ENCODE measurements around the gene RPL12.

RPL12 gene

GRCh38 chr9:127449332-127449966 lies 1.8 kb downstream of the RPL12 start:
- peak overlapping the region; percentile 82 for H3K4me3 ChIP-seq (ENCODE audit: low read length)
- TF ChIP-seq, protein P1, sequence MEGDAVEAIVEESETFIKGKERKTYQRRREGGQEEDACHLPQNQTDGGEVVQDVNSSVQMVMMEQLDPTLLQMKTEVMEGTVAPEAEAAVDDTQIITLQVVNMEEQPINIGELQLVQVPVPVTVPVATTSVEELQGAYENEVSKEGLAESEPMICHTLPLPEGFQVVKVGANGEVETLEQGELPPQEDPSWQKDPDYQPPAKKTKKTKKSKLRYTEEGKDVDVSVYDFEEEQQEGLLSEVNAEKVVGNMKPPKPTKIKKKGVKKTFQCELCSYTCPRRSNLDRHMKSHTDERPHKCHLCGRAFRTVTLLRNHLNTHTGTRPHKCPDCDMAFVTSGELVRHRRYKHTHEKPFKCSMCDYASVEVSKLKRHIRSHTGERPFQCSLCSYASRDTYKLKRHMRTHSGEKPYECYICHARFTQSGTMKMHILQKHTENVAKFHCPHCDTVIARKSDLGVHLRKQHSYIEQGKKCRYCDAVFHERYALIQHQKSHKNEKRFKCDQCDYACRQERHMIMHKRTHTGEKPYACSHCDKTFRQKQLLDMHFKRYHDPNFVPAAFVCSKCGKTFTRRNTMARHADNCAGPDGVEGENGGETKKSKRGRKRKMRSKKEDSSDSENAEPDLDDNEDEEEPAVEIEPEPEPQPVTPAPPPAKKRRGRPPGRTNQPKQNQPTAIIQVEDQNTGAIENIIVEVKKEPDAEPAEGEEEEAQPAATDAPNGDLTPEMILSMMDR (IDR thresholded peaks at IDR 0.05; ENCODE audit: insufficient read depth, low read depth, low read length, missing control alignments) = no peak
- no peak for DNase-seq (ENCODE audit: low read depth)

GRCh38 chr9:127448112-127448805 lies 2.9 kb downstream of the RPL12 start:
- H3K4me3 ChIP-seq (ENCODE audit: low read length) = peak overlapping the region; percentile 82
- no peak for DNase-seq (ENCODE audit: low read depth)
- TF ChIP-seq, protein P1 (IDR thresholded peaks at IDR 0.05; ENCODE audit: insufficient read depth, low read depth, low read length, missing control alignments) = no peak

DNA sequence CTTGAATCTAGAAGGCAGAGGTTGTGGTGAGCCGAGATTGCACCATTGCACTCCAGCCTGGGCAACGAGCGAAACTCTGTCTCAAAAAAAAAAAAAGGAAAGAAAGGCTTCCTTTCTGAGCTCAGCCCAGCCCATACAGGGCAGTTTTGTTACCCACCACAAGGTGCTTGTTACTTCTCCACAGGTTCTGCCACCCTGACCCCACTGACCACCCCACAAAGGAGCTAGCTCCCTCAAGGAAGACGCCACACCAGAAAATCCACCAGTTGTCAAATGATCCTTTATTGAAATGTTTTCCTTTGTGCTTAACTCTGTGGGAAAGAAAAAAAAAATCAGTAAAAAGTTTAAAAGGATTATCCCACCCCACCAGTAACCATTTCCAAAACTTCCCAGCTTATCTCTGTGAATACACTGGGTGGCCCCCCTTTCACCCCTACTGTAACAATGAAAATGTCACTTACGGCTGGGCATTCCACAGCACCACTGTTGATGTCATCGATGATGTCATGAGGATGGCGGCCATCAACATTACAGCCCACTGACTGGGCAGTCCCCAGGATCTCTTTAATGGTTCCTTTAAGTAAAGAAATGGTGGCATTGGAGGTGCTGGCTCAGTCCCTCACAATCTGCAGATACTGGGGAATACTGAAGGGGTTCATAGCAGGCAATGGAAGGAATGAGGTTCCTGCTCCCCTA lies 3.6 kb downstream of the RPL12 start:
- H3K4me3 ChIP-seq (ENCODE audit: low read length) = no peak overlapping the region
- no peak for DNase-seq (ENCODE audit: low read depth)
- TF ChIP-seq, protein P1 (IDR thresholded peaks at IDR 0.05; ENCODE audit: insufficient read depth, low read depth, low read length, missing control alignments) = no peak

DNA sequence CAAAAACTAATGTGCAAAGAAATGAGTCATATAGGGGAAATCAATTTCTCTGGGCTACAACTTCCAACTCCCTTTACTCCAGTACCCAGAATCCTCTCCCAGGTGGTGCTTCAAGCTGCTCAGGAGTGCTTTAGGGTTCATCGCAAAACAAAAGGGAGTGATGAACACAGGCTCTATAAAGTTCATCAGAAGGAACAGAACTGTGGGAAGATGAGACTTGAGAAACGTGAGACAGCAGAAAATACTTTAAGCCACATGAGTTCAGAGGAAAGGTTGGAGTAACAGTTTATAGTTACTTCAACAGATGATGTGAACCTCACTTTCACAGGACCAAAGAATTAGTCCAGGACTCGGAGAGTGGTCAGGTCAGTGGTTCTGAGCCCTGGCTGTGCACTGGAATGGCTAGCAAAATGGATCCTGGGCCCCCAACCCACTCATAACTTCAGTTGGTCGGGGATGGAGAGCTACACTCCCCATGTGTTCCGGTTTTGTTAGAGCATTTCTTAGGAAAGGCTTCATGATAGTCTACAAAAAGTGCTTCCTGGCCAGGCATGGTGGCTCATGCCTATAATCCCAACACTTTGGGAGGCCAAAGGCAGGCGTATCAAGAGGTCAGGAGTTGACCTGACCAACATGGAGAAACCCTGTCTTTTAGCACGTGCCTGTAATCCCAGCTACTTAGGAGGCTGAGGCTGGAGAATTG lies 4.3 kb downstream of the RPL12 start:
- no peak for DNase-seq (ENCODE audit: low read depth)
- no peak overlapping the region for H3K4me3 ChIP-seq (ENCODE audit: low read length)
- TF ChIP-seq, protein P1 (IDR thresholded peaks at IDR 0.05; ENCODE audit: insufficient read depth, low read depth, low read length, missing control alignments) = no peak

DNA sequence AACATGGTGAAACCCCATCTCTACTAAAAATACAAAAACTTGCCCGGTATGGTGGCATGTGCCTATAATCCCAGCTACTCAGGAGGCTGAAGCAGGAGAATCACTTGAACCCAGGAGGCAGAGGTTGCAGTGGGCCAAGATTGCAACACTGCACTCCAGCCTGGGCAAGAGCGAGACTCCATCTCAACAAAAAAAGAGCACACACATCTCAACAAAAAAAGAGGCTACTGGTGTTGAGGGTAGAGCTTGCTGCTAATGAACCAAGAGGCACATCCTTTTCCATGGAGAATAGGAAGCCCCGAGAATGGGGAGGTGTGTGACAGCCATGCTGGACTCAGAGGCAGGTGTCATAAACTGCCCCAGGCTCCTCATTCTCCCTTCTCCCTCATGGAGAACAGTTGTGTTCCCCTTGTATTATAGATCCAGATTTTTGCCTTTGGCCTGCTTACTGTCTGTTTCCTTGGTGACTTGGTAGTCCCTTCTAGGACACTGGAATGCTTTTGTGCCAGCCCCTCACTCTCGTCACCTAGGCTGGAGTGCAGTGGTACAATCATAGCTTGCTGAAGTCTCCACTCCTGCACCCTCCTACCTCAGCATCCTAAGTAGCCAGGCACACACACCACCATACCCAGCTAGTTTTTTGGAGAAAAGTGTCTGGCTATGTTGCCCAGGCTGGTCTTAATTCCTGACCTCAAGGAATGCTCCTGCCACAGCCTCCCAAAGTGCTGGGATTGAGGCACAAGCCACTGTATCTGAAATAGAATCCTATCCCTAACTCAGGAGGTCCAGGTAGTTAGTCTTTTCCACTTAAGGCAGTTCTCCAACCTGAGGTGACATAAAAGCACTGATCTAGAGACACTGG lies 5.1 kb downstream of the RPL12 start:
- TF ChIP-seq, protein P1 (IDR thresholded peaks at IDR 0.05; ENCODE audit: insufficient read depth, low read depth, low read length, missing control alignments) = no peak
- H3K4me3 ChIP-seq (ENCODE audit: low read length) = no peak overlapping the region
- no peak for DNase-seq (ENCODE audit: low read depth)
